Effector memory CD4-positive, alpha-beta T cell (primary cell): ENCODE measurements around the gene CRYGN.

Experiments
- DNase-seq, 3 donors: peaks; one replicate each; pipeline ENCODE4 v3.0.0-alpha.2; 2020
- H3K27ac ChIP-seq: 2 replicates; pipeline ENCODE4 v1.7.0; 2013; ENCODE audit warnings: mild to moderate bottlenecking, low read length, moderate library complexity; ENCODE audit not compliant: insufficient read depth, poor library complexity, severe bottlenecking
- H3K27me3 ChIP-seq: replicated peaks from 2 replicates; pipeline ENCODE4 v1.7.0; 2013; ENCODE audit warnings: mild to moderate bottlenecking, low read length; ENCODE audit not compliant: insufficient read depth, control insufficient read depth, poor library complexity, severe bottlenecking
- H3K36me3 ChIP-seq: 2 replicates; pipeline ENCODE4 v1.7.0; 2013; ENCODE audit warnings: mild to moderate bottlenecking, low read length, moderate library complexity; ENCODE audit not compliant: control insufficient read depth, insufficient read depth
- H3K4me1 ChIP-seq: 2 replicates; pipeline ENCODE4 v1.7.0; 2013; ENCODE audit warnings: low read length, mild to moderate bottlenecking; ENCODE audit not compliant: control insufficient read depth, insufficient read depth, poor library complexity, severe bottlenecking
- H3K4me3 ChIP-seq: 2 replicates; pipeline ENCODE4 v1.7.0; 2013; ENCODE audit warnings: low read length, low read depth, mild to moderate bottlenecking; ENCODE audit not compliant: insufficient read depth, poor library complexity, severe bottlenecking
- H3K9me3 ChIP-seq: 2 replicates; pipeline ENCODE4 v1.7.0; 2013; ENCODE audit warnings: mild to moderate bottlenecking, low read length, moderate library complexity; ENCODE audit not compliant: control insufficient read depth

Gene CRYGN

DNA sequence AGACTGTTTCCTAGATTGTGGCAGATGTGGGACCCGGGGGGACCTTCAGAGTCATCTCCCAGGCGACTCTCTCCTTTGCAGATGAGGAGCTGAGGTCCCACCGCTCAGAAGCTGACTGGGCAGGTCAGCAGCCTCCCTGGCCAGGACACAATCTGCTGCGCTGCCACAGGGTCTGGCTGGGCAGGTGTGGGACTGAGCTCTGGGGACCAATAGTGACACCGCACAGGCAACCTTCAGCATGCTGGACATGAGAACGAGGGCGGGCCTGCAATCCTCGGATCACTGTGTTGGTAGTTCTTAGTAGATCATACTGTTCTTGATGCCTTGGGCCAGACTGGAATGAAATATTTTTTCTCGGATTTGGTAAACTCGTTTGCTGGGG lies 20.5 kb upstream of the CRYGN start:
- Histone ChIP-seq H3K27ac (no peak overlapping the region), H3K36me3 (peaks cover 10% of the 10 kb centered on the region), H3K27me3 (no peaks in the 10 kb centered on the region), H3K4me1 (no peaks in the 10 kb centered on the region), H3K4me3 (no peak overlapping the region), H3K9me3 (peaks cover 12% of the 10 kb centered on the region)
- no peak for DNase-seq

DNA sequence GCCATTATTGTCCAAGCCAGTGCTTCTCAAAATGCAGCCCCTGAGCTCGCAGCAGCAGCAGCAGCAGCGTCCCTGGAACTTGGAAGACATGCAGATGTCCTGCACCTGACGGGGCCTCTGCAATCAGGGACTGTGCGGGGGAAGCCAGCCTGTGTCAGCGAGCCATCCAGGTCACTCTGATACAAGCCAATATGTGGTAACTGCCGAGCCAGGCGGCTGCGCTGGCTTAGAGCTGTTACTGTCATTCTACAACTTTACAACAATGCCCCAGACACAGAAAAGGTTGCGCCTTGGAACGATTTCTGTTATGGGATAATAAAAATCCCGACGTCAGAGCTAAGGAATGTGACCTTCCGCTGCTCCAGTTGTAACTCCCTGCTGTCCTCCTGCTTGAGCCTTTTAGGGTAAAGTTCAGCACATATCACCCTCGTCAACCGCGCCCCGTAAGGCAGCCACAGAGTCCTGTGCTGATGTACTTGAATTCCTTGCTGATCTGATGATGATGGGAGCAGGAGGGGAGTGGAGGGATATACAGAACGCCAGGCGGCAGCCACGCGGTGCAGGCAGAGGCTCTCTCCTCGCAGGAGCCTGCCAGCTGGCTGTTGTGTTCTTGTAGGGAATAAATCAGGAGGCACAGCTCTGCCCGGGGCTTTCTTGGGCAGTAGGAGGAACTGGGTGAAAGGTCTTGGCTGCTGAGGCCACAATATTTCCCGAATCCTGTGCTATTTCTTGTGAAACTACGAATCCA lies 20.0 kb upstream of the CRYGN start:
- Histone ChIP-seq H3K4me1 (no peaks in the 10 kb centered on the region), H3K36me3 (peaks cover 4% of the 10 kb centered on the region), H3K9me3 (peaks cover 12% of the 10 kb centered on the region), H3K27ac (no peak overlapping the region), H3K4me3 (no peak overlapping the region), H3K27me3 (no peaks in the 10 kb centered on the region)
- no peak for DNase-seq

DNA sequence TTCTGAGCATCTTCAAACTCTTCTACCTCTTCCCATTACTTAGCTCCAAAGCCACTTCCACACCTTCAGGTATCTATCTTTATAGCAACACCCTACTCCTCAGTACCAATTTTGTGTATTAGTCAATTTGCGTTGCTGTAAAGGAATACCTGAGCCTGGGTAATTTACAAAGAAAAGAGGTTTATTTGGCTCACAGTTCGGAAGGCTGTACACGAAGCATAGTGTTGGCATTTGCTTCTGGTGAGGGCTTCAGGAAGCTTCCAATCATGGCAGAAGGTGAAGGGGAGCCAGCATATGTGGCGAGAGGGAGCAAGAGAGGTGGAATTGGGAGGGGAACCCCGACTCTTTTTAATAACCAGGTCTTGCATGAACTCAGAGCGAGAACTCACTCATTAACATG lies 17.6 kb upstream of the CRYGN start:
- no peak for DNase-seq
- Histone ChIP-seq H3K36me3 (no peaks in the 10 kb centered on the region), H3K4me3 (no peak overlapping the region), H3K27ac (no peak overlapping the region), H3K9me3 (peaks cover 8% of the 10 kb centered on the region), H3K4me1 (no peaks in the 10 kb centered on the region), H3K27me3 (no peaks in the 10 kb centered on the region)

DNA sequence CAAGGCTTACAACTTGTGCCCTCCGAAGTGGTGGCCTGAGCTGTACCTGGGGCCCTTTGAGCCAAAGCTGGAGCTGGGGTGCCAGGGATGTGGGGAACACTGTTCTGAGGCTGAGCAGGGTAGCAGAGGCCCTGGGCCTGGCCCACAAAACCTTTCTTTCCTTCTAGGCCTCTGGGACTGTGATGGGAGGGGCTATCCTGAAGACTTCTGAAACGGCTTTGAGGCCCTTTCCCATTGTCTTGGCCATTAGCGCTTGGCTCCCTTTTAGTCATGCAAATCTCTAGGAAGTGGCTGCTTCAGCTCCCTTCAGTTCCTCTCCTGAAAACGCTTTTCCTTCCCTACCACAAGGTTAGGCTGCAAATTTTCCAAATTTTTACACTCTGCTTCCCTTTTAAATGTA lies 16.8 kb upstream of the CRYGN start:
- Histone ChIP-seq H3K4me1 (no peaks in the 10 kb centered on the region), H3K36me3 (no peaks in the 10 kb centered on the region), H3K27me3 (no peaks in the 10 kb centered on the region), H3K4me3 (no peak overlapping the region), H3K9me3 (peaks cover under 1% of the 10 kb centered on the region), H3K27ac (no peak overlapping the region)
- no peak for DNase-seq

DNA sequence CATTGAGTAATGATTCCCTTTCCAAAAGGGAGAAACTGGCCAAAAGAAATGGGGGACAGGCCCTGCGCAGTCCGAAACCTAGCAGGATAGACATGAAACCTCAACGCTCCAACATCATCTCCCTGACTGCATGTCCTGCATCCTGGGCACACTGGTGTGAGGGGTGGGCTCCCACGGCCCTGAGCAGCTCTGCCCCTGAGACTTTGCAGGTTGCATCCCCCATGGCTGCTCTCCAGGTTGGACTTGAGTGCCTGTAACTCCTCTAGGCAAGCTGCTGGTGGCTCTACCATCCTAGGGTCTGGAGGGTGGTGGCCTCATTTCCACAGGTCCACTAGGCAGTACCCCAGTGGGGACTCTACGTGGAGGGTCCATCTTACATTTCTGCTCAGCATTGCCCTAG lies 16.3 kb upstream of the CRYGN start:
- H3K9me3 ChIP-seq = no peaks in the 10 kb centered on the region
- no peaks in the 10 kb centered on the region for H3K27me3 ChIP-seq
- no peak for DNase-seq
- no peak overlapping the region for H3K4me3 ChIP-seq
- H3K4me1 ChIP-seq = no peaks in the 10 kb centered on the region
- no peak overlapping the region for H3K27ac ChIP-seq
- H3K36me3 ChIP-seq = no peaks in the 10 kb centered on the region

DNA sequence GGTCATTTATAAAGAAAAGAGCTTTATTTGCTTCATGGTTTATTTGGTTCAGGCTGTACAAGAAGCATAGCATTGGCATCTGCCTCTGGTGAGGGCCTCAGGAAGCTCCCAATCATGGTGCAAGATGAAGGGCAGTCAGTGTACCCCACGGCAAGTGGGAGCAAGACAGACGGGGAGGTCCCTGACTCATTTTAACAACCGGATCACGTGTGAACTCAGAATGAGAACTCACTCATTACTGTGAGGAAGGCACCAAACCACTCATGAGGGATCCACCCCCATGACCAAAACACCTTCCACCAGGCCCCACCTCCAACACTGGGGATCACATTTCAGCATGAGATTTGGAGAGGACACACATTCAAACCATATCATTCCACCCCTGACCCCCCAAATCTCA lies 15.7 kb upstream of the CRYGN start:
- H3K27ac ChIP-seq = no peak overlapping the region
- no peak overlapping the region for H3K4me3 ChIP-seq
- DNase-seq = no peak
- H3K36me3 ChIP-seq = no peaks in the 10 kb centered on the region
- no peaks in the 10 kb centered on the region for H3K4me1 ChIP-seq
- H3K9me3 ChIP-seq = no peaks in the 10 kb centered on the region
- no peaks in the 10 kb centered on the region for H3K27me3 ChIP-seq

DNA sequence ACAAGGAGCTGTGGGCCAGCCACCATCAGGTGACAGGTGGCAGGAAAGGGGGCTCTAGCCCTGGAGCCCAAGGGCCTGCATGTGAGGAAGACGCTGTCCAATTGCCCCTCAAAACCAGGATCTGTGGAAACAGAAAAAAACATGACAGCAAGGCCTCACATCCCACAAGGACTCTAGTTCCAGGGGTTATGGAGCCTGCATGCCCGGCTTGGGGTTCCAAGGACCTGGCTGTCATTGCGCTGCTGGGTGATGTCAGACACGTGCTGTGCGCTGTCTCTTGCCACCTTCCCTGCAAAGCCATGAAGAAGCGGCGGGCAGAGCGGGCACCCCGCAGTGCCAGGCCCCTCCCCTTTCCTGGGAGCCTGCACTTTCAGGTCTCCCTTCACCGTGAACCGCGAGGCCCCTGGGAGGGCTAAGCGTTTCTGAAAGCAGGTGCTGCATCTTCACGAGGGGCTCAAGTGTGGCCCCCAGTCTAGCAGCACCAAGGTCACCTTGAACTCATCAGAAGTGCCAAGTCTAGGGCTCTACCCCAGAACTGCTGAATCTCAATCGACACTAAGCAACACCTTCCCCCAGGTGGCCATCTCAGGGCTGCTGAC lies 15.1 kb upstream of the CRYGN start:
- H3K4me3 ChIP-seq = no peak overlapping the region
- no peak overlapping the region for H3K27ac ChIP-seq
- H3K27me3 ChIP-seq = no peaks in the 10 kb centered on the region
- no peaks in the 10 kb centered on the region for H3K4me1 ChIP-seq
- H3K9me3 ChIP-seq = no peaks in the 10 kb centered on the region
- DNase-seq = no peak
- no peaks in the 10 kb centered on the region for H3K36me3 ChIP-seq

DNA sequence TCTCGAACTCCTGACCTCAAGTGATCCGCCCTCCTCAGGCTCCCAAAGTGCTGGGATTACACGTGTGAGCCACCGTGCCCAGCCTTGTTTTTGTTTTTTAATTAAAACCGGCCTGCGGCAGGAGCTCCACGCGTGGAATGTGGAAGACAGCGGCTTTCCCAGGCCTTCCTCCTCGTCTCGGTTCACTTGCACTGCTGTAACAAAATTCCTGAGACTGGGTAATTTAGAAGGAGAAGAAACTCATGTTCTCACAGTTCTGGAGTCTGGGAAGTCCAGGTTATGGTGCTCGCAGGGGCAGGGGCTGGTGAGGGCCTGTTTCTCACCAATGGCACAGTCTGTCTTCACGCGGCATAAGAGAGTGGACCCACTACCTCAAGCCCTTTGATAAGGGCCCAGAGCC lies 14.4 kb upstream of the CRYGN start:
- H3K9me3 ChIP-seq = no peaks in the 10 kb centered on the region
- no peak for DNase-seq
- no peaks in the 10 kb centered on the region for H3K27me3 ChIP-seq

DNA sequence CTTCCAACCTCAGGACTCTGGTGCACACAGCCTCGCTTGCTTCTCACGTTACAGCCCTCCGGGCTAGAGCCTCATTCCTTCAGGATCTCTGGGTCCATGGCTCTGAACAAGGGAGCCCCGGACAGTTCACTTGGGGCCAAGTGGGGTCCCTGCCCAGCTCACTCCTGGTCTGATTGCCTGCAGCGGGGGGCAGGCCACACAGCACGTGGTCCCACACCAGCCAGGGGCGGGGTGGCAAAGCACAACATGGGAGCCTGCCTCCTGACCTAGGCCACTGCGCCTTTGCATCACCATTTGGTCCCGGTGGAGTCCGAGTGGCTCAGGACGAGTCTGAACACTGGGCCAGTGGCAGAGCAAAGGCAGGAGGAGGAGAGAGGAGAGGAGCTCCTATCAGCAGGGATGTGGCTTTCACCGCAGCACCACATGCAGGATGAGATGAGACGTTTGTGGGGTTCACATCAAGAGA lies 13.4 kb upstream of the CRYGN start:
- DNase-seq = no peak
- Histone ChIP-seq H3K36me3 (no peaks in the 10 kb centered on the region), H3K27me3 (no peaks in the 10 kb centered on the region), H3K4me3 (no peak overlapping the region), H3K4me1 (no peaks in the 10 kb centered on the region), H3K9me3 (no peaks in the 10 kb centered on the region), H3K27ac (no peak overlapping the region)

More for the DNA sequence above, 14.4 kb upstream of the CRYGN start:
- Histone ChIP-seq H3K4me1 (no peaks in the 10 kb centered on the region), H3K36me3 (no peaks in the 10 kb centered on the region), H3K4me3 (no peak overlapping the region), H3K27ac (no peak overlapping the region)

DNA sequence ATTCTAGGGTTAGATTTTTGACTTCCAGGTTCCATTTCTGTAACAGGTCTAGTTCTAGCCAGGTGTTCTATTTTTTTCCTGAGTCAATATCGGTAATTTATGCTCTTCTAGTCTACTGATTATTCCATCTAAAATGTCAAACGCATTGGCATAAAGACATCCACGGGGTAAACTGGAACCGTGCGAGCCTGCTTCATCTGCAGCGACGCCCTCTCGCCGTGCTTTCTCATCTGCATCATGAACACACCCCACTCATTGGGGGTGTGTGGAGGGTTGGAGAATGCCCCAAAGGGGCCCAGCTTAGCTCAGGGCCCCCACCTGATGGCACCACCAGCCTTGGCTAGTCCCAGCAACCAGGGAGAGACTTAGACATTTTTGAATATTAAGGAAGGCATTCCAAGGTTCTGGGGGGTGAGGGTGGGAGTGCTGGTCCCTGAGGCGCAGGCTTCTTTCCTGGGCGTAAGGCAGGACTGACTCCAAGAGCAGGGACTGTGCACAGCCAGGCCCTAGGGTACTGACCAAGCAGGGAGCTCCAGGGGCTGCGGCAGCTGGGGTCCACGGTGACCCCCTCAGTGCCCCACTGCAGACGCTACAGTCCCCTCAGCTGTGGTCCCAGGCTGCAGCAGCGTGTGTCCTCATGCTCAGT lies 12.9 kb upstream of the CRYGN start:
- Histone ChIP-seq H3K4me3 (no peak overlapping the region), H3K36me3 (no peaks in the 10 kb centered on the region), H3K4me1 (no peaks in the 10 kb centered on the region), H3K27me3 (no peaks in the 10 kb centered on the region), H3K9me3 (no peaks in the 10 kb centered on the region), H3K27ac (no peak overlapping the region)
- no peak for DNase-seq
